ENCODE measurements around the gene EML1. TPM values are rescaled to one million over a fixed set of nuclear protein-coding genes. Genes with fewer than 3 reads are reported as not detected.

EML1 gene
- total RNA-seq, 2 experiments from 2014 or later = 0.59 TPM; not detected in 1

DNA sequence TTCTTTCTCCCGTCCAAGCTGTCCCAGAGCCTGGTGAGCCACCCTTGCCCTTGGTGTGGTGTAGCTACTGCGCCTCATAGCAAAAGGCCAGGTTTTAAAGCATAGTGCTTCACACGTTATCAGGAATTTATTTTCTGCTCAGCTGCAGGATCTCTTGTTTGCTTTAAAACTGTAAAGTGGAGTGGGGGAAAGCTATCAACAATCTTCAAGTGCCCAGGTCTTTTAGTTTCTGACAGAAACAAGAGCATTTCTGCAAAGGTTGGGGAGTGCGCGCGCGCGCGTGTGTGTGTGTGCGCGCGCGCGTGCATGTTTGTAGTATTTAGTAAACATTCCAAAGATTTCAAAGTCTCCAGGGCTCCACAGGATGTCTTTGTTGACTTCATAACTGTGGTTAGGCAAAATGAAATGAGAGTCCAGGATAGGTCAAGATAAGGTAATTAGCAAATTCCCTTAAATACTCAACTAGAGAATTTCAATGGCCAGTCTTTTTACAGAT is 45.5 kb downstream of the EML1 start:
- Histone ChIP-seq H3K27ac (ENCODE audit: low read depth in 1 of 2, low read length in 2 of 2) (no peak overlapping the region), H3K27me3 (ENCODE audit: control insufficient read depth in 1 of 2, insufficient read depth in 2 of 2, low read length in 2 of 2) (peaks cover 27 to 34% of the 10 kb centered on the region in 2 experiments), H3K36me3 (ENCODE audit: insufficient read depth, low read length) (no peaks in the 10 kb centered on the region), H3K4me3 (ENCODE audit: low read length) (no peak overlapping the region), H3K4me1 (ENCODE audit: insufficient read depth, low read length) (no peaks in the 10 kb centered on the region), H3K9me3 (ENCODE audit: control insufficient read depth in 1 of 2, insufficient read depth in 1 of 2, low read length in 2 of 2) (no peaks in the 10 kb centered on the region)
- CTCF ChIA-PET = interaction anchor here (0.9 kb wide), 1 partner anchor 11 kb away, joined by 3 read pairs; no protein-coding TSS in a partner anchor
- no peaks in the 10 kb centered on the region for H3K4me1 Mint-ChIP-seq (ENCODE audit: low read depth)
- intact Hi-C loops (cut with DNase I, micrococcal nuclease) = no loop called here
- TF ChIP-seq, protein P1, sequence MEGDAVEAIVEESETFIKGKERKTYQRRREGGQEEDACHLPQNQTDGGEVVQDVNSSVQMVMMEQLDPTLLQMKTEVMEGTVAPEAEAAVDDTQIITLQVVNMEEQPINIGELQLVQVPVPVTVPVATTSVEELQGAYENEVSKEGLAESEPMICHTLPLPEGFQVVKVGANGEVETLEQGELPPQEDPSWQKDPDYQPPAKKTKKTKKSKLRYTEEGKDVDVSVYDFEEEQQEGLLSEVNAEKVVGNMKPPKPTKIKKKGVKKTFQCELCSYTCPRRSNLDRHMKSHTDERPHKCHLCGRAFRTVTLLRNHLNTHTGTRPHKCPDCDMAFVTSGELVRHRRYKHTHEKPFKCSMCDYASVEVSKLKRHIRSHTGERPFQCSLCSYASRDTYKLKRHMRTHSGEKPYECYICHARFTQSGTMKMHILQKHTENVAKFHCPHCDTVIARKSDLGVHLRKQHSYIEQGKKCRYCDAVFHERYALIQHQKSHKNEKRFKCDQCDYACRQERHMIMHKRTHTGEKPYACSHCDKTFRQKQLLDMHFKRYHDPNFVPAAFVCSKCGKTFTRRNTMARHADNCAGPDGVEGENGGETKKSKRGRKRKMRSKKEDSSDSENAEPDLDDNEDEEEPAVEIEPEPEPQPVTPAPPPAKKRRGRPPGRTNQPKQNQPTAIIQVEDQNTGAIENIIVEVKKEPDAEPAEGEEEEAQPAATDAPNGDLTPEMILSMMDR (IDR thresholded peaks at IDR 0.05) = no peak
- POLR2A ChIA-PET = no interaction called here
- no peaks in the 10 kb centered on the region for H3K9me3 Mint-ChIP-seq
- H3K36me3 Mint-ChIP-seq (ENCODE audit: low read depth) = no peaks in the 10 kb centered on the region
- no peak overlapping the region for H3K27ac Mint-ChIP-seq
- ATAC-seq (ENCODE audit: poor library complexity) (no peak), DNase-seq (no peak)
- no peak overlapping the region for H3K4me3 Mint-ChIP-seq
- peaks cover 88% of the 10 kb centered on the region for H3K27me3 Mint-ChIP-seq

DNA sequence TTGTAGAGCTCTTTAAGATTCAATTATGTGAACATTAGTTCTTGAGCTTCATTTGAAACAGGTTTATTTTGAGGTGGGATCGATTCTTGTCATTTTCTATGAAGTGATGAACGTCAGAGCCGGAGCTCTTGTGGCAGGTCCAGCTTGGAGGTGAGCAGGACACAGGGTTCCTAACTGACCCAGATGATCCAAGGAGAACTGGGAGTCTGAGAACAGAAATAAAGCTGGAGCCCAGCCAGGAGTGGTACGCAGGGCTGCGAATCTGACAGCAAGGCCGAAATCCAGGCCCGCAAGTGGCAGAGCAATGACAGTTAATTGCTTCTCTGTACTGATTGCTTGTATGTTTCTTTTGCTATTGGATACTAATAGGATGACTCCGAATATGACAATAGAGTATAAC is 46.5 kb downstream of the EML1 start:
- peaks cover 26 to 31% of the 10 kb centered on the region in 2 experiments for H3K27me3 ChIP-seq (ENCODE audit: control insufficient read depth in 1 of 2, insufficient read depth in 2 of 2, low read length in 2 of 2)
- ATAC-seq (ENCODE audit: poor library complexity) = no peak
- no peak overlapping the region for H3K27ac ChIP-seq (ENCODE audit: low read depth in 1 of 2, low read length in 2 of 2)
- DNase-seq = no peak
- intact Hi-C loops (cut with DNase I, micrococcal nuclease) = no loop called here
- peaks cover 86% of the 10 kb centered on the region for H3K27me3 Mint-ChIP-seq
- H3K36me3 Mint-ChIP-seq (ENCODE audit: low read depth) = no peaks in the 10 kb centered on the region
- ChIA-PET CTCF (no interaction called here), POLR2A (no interaction called here)
- H3K4me1 Mint-ChIP-seq (ENCODE audit: low read depth) = no peaks in the 10 kb centered on the region
- no peak overlapping the region for H3K4me3 ChIP-seq (ENCODE audit: low read length)
- no peaks in the 10 kb centered on the region for H3K9me3 Mint-ChIP-seq
- TF ChIP-seq, protein P1 (IDR thresholded peaks at IDR 0.05) = no peak
- H3K4me3 Mint-ChIP-seq = no peak overlapping the region
- H3K27ac Mint-ChIP-seq = no peak overlapping the region
- no peaks in the 10 kb centered on the region for H3K4me1 ChIP-seq (ENCODE audit: insufficient read depth, low read length)
- no peaks in the 10 kb centered on the region for H3K9me3 ChIP-seq (ENCODE audit: control insufficient read depth in 1 of 2, insufficient read depth in 1 of 2, low read length in 2 of 2)
- H3K36me3 ChIP-seq (ENCODE audit: insufficient read depth, low read length) = no peaks in the 10 kb centered on the region

DNA sequence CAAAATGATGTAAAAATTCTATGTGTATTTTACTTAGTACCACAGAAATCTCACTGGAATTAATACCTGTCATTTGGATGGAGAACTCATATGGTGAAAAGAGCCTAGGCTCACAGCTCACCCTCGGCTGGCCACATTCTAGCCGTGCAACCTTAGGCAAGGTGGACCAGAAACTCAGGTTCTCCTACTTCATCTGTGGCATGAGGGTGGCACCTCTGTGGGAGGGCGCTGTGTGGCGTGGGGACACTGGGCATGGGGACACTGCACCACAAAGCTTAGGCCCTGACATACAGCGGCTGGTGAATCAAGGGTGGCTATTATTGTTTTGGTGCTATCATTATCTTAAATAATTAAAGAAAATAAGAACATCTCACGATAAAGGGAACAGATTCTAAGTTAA is 47.1 kb downstream of the EML1 start:
- no peaks in the 10 kb centered on the region for H3K36me3 Mint-ChIP-seq (ENCODE audit: low read depth)
- DNase-seq (no peak), ATAC-seq (ENCODE audit: poor library complexity) (no peak)
- CTCF ChIA-PET = no interaction called here
- no peaks in the 10 kb centered on the region for H3K9me3 Mint-ChIP-seq
- H3K9me3 ChIP-seq (ENCODE audit: control insufficient read depth in 1 of 2, insufficient read depth in 1 of 2, low read length in 2 of 2) = no peaks in the 10 kb centered on the region
- no peaks in the 10 kb centered on the region for H3K4me1 ChIP-seq (ENCODE audit: insufficient read depth, low read length)
- intact Hi-C loops (cut with DNase I, micrococcal nuclease) = no loop called here
- TF ChIP-seq, protein P1 (IDR thresholded peaks at IDR 0.05) = no peak
- peaks cover 86% of the 10 kb centered on the region for H3K27me3 Mint-ChIP-seq
- H3K27me3 ChIP-seq (ENCODE audit: control insufficient read depth in 1 of 2, insufficient read depth in 2 of 2, low read length in 2 of 2) = peaks cover 23 to 31% of the 10 kb centered on the region in 2 experiments
- no peak overlapping the region for H3K4me3 ChIP-seq (ENCODE audit: low read length)
- H3K27ac Mint-ChIP-seq = no peak overlapping the region
- POLR2A ChIA-PET = no interaction called here
- no peak overlapping the region for H3K4me3 Mint-ChIP-seq
- no peaks in the 10 kb centered on the region for H3K36me3 ChIP-seq (ENCODE audit: insufficient read depth, low read length)
- no peaks in the 10 kb centered on the region for H3K4me1 Mint-ChIP-seq (ENCODE audit: low read depth)
- no peak overlapping the region for H3K27ac ChIP-seq (ENCODE audit: low read depth in 1 of 2, low read length in 2 of 2)

Data from CD4-positive, alpha-beta T cell (primary cell).